GM18858 (cell line): ENCODE data around the gene SYNPO2L.

ENCODE experiments used
- ATAC-seq: cut with Tn5 transposase; IDR thresholded peaks from one replicate; pipeline ENCODE4 v1.9.1; 2021; ENCODE audit not compliant: unreplicated experiment

Gene SYNPO2L

GRCh38 chr10:73648975-73649829 is 6.6 kb downstream of the SYNPO2L start:
- ATAC-seq, result no peak

- no peak for ATAC-seq
Measured at GRCh38 chr10:73647875-73648651, 7.8 kb downstream of the SYNPO2L start.

GRCh38 chr10:73647211-73647874 is 8.5 kb downstream of the SYNPO2L start:
- no peak for ATAC-seq

- no peak for ATAC-seq
Measured at GRCh38 chr10:73646598-73647041, 9.2 kb downstream of the SYNPO2L start.

DNA sequence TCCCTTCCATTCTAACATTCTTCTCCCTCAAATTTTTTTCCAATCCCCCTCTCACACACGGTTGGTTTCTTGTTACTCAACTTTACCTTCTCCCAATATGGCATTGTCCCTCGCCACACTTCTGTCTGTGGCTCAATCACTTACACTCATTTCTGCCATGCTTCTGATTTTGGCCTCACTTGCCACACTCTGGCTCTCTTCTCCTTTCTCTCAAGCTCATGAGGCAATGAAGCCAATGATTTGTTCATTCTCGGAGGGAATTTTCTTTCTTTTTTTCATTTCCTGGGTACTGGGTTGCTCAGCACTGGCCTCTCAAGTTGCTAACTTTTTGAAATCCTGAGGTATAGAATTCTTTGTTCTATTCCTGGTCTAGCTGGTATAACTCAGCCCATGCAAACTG is 10.6 kb downstream of the SYNPO2L start:
- no peak for ATAC-seq

DNA sequence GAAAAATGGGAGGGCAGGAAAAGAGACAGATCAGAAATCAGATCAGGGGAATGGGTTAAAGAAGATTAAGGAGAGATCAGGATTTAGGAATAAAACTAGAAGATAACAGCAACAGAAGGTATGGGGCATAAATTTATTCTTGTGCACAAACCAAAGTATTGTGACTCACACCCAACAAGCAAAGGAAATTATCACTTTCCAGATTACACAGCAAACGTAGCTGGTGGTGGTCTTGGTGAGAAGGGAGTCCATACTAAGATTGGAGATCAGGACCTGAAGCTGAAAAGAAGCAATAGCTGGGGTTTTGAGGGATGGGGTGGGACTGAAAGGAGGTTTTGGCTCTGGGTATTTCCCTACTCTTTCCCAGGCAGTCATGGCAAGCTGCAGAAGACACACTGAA is 11.1 kb downstream of the SYNPO2L start:
- ATAC-seq, result no peak

DNA sequence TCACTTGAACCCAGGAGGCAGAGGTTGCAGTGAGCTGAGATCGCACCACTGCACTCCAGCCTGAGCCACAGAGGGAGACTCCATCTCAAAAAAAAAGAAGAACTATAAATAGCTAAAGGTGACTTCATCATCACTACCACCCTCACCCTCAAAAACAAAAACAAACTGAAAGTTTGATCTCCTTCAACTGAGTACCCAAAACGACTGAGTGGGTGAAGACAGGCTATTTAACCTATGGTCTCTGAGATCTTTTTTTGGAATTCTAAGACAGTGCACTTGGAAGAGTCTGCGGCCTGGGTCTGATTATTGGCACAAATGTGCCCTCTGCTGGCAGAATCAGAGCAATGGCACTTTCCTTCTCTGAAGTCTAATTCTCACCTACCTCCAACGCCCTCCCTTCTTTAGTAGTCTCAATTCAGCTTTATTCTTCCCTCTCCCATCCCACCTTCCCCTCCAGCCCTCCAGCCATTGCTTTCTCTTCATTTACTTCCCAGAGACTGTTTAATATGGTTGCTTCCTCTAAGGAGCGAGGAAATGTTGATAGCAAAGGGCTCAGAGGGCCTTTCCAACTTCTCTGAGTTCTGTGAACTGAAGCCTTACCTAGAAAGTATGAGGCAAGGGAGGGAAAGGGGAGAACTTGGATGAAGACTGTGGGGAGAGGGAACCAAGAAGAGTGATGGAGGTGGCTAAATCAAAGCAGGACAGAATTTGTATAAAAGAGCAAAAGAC is 11.7 kb downstream of the SYNPO2L start:
- no peak for ATAC-seq

DNA sequence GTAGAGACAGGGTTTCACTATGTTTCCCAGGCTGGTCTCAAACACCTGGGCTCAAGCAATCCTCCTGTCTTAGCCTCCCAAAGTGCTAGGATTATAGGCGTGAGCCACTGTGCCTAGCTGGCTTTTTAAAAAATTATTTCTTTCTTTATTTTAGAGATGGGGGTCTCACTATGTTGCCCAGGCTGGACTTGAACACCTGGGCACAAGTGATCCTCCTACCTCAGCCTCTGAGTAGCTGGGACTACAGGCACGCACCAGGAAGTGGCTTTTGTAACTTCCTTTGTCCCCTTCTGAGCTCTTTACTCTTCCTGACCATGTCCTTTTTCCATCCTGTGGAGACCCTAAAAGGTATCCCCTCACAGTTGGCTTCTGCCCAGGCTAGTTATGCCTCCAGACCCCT is 12.5 kb downstream of the SYNPO2L start:
- no peak for ATAC-seq

- ATAC-seq, result no peak
Measured at GRCh38 chr10:73641328-73642060, 14.3 kb downstream of the SYNPO2L start, which contains the start of gene MYOZ1. Gene MYOZ1, minus strand, starts transcription at chr10:73641474. Its CDS starts 1,457 bp downstream, at chr10:73640017.

- no peak for ATAC-seq
Measured at GRCh38 chr10:73639286-73639685, 16.5 kb downstream of the SYNPO2L start.

- no peak for ATAC-seq
Measured at GRCh38 chr10:73635781-73636180, 20.0 kb downstream of the SYNPO2L start.

DNA sequence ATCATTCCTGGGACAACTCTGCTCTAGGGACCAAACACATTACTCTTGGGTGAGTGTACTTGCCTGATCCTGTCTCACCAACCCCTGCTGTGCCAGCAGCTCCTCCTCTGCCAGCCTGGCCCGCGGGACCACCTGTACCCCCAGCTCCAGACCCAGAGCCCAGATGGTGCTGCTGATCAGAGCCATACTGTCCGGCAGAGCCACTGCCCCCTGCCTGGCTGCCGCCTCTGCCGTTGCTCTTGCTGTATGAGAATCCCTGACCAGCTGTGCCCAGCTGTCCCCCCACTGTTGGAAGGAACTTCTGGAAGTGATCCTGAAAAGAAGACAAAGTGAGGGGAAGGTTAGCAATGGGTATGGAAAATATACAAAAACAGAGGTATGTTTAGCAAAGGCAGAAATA is 21.4 kb downstream of the SYNPO2L start:
- ATAC-seq, result no peak

- ATAC-seq, result no peak
Measured at GRCh38 chr10:73629165-73629564, 26.7 kb downstream of the SYNPO2L start.

- ATAC-seq, result no peak
Measured at GRCh38 chr10:73628405-73628804, 27.4 kb downstream of the SYNPO2L start.

- no peak for ATAC-seq
Measured at GRCh38 chr10:73627300-73627699, 28.5 kb downstream of the SYNPO2L start.

DNA sequence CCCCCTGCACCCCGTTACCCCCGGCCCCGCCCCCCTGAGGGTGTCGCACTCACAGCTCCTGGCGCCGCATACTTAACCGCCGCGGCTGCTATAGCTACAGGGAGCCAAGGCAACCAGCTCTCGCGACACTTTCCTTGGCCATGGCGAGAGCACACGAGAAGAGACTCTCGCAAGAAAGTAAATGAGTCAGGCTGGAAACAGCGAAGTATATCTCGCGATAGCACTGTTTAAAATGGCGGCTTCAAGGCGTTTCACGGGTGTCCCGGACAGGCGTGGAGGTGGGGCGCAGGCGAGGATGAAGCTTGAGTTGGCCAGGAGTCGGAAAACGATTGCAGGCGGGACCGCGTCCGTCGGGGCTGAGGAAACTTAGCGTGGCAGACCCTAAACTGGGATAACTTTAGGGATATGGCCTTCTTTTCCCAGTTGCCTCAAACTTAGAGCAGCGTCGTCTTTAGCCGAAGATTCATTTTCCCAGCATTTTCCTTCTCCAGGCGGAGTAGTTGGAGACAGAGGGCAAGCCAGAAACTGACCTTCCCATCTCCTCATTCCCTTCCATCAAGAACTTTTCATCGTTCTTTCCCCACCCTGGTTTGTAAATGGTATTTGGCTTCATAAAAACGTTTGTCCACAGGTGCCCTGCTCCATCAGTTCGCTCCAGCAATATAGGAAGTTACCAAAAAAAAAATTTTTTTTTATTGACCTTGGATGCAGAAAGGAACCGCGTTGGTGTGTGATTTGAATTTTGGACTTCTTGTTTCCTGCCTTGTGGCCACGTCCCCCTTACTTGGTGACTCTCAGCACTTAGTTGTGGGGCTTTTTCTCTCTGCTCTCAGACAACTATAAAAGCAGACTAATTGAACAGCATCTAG is 29.7 kb downstream of the SYNPO2L start:
- ATAC-seq, result peak; percentile 95

GRCh38 chr10:73625004-73625883 is 30.6 kb downstream of the SYNPO2L start:
- no peak for ATAC-seq

GRCh38 chr10:73623056-73623455 is 32.8 kb downstream of the SYNPO2L start:
- no peak for ATAC-seq
